H4 (cell line): ENCODE results near the gene CWC22. TPM values are rescaled to one million over a fixed set of nuclear protein-coding genes. Genes with fewer than 3 reads are reported as not detected.
A peak's percentile ranks its signal among the peaks of the same experiment; 100 is the strongest.
"Not testable (repeated sequence)": the region's sequence is repeated elsewhere in the genome, so short reads cannot be mapped to it uniquely, and the experiment has no call there.

ENCODE experiments used
- DNase-seq: peaks from one replicate; pipeline ENCODE4 v3.0.0-alpha.2; 2015; ENCODE audit warnings: low spot score
- total RNA-seq: library from RNA; depleted of rRNA; stranded (reverse); fragments of >200 nt; shearing (Covaris generic); gene quantifications from 2 replicates; pipeline ENCODE4 v1.2.3, GENCODE V29; 2014; rRNA removed

The CWC22 gene
- total RNA-seq, result 8.9 and 10.2 TPM in 2 replicates

DNA sequence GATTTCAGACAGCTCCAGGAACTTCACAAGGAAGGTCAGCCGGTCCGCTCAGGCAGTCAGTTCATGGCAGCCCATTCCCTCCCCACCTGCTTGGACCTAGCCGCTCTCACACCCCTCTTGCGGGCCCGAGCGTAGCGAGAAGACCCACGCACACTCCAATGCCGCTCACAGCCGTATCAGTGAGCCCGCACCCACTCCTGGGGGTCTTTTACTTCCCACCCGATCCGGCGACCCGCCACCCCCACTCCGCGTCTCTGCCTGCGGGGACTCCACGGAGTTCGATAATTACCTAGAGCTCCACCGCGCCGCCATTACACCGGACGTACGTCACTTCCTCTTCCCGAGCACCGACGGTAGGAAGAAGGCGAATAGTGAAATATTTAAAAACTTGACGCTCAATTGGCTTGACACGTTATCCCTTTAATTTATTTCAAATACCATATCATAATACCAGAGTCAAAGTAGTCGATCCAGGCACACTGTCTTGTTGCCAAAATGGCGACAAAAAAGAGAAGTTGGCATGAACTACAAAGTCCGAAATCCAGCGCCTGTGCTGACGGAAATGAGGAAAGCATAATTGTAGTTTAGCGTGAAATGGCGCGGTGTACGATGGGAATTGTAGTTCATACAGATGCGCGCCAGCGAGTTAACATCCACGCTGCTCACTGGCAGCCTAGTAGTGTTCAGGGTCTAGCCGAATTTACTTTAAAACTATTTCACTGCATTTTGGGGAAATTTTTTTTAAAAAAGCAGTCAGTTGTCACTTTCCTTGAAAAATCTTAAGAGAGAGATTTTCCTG lies at the start of gene CWC22:
CWC22 (minus strand) TSS at position 517 of the 799 bp plus-strand sequence. CDS start 13,956 bp downstream, outside the sequence.
- DNase-seq, result peak; percentile 92

DNA sequence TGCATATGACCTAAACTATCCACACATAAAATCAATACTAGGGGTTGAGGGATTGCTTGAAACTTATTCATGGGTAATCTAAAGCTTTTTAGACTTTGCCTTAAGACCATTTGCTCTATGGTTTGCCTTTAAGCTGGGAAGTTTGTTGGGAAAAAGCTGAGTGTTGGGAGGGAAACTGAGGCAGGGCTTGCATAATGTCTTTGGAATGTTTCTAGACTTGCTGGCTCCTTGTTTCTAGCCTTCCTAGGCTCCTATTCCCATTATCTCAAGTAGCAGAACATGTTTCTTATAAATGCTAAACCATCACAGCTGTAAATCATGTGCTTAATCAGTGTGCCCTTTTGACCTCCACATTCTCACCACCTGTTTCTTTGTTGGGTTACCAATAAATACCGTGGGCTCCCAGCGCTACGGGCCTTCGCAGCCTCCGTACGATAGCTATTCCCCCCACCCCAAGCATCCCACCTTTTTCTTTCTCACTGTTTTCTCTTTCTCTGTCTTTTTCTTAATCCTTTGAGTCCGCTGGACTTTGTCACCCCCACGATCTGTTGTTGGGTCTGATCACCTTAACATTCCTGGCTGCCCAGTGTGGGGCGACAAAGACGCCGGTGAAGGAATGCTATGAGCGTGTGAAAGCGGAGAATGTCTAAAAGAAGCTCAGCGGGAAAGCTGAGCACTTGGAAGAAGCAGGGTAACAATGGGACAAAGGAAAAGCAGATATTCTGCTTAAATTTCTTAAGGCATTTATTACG lies 49.4 kb upstream of the CWC22 start:
- no peak for DNase-seq

- DNase-seq, result not testable (repeated sequence)
Observed at GRCh38 chr2:180054576-180054975, 47.5 kb upstream of the CWC22 start.

DNA sequence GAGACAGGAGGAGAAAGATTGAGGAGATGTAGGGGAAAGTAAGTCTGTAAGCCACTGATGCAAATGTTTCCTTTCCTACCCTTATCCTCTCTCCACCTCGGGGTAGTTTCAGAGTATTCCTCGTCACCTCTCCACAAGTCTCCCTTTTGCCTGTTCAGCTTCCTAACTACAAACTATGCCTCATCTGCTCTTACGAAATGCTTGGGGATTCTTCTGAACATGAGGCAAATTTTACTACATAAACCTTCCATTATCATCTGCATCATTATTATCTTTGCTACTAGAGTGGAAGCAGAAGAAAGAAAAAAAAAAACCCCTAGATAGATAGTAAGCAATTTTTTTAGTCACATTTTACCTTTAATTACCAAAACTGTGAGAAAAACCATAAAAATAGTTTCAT lies 43.1 kb upstream of the CWC22 start:
- DNase-seq, result no peak

- no peak for DNase-seq
Observed at GRCh38 chr2:180048251-180048650, 41.2 kb upstream of the CWC22 start.

DNA sequence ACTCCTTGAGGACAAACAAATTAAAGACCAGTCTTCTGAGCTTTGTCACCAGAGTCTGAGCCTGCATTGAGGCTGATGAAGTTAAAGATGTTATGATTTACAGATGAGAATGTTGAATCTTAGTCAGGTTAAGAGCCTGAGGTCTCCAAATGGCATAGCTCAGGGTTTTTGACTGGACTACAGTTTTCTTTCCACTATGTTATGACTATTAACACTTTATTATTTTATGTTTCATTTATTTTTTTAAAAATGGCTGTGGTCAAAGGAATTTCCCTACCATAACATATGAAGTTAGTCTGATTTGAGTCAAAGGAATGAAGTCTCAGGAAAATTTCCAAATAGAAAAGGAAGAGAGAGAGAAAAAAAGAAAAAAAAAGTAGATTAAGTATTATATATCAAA lies 39.7 kb upstream of the CWC22 start:
- no peak for DNase-seq

DNA sequence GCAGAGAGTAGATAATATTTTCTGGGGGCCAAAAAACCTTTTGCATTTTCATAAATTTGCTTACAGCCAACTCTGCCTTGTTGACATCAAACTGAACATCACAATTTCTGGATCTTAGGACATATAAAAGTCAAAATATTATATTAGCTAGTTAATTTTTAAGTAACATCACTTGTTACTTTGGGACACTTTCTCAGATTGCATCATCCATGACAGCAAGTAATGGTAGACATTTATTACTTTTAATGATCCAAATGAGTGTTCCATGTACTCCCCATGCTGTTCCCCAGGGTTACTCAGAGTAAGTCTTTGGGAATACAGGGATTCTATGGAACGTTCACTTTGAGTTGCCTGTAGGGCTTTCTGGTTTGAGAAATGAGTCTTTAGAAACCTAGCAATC lies 39.1 kb upstream of the CWC22 start:
- no peak for DNase-seq

DNA sequence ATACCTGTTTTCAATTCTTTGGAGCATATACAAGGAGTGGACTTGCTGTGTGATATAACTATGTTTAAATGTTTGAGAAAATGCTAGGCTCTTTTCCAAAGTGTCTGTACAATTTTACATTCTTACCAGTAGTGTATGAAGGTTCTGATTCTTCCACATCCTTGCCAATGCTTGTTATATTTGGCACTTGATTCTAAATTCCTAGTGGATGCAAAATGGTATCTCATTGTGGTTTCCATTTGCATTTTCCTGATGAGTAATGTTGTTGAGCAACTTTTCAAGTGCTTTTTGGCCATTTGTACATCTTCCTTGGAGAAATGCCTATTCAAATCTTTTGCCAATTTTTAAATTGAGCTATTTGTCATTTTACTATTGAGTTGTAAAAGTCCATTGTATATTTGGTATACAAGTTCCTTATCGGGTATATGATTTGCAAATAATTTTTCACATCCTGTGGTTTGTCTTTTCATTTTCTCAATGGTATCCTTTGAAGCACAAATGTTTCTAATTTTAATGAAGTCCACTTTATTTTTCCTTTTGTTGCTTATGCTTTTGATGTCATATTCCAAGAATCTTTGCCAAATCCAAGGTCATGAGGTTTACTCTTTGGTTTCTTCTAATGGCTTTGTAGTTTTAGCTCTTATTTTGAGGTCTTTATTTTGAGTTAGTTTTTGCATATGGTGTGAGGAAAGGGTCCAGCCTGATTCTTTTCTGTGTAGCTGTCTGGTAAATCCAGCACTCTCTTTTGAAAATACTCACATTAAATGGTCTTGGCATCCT lies 33.2 kb upstream of the CWC22 start:
- peak; percentile 78 for DNase-seq

DNA sequence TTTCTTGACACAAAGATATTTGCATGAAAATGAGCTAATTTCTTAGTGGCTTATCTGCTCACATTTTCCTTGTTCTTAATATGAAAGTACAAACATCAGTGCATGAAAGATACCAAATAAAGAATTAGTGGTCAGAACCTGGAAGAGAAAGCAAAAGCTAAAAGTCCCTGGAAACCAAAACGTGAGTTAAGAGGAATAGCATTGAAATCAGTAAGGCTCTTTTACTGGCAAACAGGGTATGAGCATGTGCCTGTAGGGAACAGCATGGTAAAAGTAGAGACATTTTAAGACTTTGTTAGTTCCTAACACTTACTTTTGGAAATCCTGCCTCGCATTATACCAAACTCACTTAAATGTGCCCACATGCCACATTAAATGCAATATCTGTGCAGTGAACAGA lies 31.9 kb upstream of the CWC22 start:
- DNase-seq, result no peak

DNA sequence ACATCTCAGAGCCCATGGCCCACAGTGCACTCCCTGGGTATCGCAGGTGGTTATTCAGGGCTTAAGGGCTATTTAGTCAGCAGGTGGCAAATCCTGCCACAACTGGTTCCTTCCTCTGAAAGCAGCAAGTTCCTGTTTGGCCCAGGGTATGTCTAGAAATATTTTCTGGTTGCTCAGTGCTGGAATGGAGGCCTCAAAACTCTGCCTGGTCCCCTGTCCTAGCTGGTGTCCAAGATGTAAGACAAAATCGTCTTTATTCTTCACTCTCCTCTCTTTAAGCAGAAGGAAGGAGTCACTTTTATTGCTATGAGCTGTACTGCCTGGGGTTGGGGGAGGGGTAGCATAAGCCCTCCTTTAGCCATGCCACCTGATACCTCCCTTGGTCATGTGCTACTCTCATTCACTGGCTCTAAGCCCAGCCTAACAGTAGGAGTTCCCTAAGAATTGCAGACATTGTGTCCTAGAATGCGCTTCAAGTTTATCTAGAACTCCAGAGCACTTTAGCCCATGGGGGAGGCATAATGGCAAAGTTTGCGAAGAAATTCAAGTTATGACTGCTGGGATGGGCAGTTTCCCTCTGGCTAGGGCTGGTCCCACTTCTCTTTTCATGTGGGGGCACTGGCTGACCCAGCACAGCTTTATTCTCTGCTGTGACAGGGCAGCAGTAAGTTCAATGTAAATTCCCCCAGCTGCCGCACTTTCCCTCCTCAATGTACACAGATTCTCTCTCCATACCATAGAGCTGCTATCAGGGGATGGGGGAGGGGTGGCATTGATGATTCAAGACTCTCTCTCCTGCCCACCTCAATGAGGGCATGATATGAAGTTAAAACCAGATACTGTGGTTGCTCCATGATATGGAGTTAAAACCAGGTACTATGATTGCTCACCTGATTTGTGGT lies 27.1 kb upstream of the CWC22 start:
- peak; percentile 80 for DNase-seq

DNA sequence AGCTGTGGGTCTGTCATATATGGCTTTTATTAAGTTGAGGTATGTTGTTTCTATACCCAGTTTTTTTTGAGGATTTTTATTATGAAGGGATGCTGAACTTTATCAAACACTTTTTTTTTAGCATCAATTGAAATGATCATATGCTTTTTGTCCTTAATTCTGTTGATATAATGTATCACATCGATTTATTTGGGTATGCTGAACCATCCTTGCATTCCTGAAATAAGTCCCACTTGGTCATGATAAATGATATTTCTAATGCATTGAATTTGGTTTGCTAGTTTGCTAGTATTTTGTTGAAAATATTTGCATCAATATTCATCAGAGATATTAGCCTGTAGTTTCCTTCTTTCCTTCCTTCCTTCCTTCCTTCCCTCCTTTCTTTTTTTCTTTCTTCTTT lies 22.5 kb upstream of the CWC22 start:
- no peak for DNase-seq

DNA sequence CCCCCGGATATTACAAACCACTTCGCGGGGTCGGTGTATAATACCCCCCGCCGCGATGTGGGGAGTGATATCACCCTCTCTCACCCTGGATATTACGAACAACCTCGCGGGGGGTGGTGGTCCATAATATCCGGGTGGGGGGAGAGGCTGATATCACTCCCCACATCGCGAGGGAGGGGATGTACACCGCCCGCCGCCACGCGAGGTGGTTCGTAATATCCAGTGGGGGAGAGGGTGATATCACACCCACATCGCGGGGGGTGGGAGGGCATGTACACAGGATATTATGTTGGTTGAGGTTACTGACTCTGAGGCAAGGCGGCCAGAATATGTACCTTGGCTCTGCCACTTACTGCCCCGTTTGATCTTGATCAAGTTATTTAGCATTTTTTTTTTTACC lies 14.8 kb upstream of the CWC22 start:
- DNase-seq, result no peak

DNA sequence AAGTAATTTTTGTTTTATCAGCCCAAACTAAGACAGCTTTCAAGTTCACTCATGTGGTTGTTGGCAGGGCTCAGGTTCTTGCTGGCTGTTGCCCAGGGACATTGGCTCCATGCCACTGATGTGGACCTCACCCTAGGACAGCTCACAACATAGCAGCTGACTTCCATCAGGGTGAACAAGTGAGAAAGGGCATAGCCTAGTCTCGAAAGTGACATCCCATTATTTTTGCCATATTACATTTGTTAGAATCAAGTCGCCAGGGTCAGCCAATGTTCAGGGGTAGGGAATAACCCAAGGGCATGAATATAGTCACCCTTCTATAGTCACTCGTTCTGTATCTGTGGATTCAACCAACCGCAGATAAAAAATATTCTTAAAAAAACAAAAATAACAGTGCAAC lies 10.7 kb upstream of the CWC22 start:
- DNase-seq, result peak; percentile 54

DNA sequence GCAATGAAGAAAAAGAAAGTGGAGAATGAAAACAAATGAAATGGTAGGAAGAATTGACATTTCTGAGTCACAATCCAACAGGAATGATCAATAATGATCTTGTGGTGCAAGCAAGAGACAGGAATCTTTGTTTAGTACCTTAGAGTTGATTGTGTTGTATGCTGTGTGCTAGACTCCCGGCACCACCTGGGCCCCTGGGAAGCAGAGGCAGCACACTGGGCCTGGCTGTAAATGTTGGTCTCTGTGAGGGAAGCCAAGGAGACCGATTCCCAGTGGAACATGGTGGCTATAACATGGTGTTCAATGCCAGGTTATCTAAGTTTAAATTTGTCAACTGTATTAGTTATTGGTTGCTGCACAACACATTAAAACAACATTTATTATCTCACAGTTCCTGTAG lies 9.8 kb upstream of the CWC22 start:
- no peak for DNase-seq

DNA sequence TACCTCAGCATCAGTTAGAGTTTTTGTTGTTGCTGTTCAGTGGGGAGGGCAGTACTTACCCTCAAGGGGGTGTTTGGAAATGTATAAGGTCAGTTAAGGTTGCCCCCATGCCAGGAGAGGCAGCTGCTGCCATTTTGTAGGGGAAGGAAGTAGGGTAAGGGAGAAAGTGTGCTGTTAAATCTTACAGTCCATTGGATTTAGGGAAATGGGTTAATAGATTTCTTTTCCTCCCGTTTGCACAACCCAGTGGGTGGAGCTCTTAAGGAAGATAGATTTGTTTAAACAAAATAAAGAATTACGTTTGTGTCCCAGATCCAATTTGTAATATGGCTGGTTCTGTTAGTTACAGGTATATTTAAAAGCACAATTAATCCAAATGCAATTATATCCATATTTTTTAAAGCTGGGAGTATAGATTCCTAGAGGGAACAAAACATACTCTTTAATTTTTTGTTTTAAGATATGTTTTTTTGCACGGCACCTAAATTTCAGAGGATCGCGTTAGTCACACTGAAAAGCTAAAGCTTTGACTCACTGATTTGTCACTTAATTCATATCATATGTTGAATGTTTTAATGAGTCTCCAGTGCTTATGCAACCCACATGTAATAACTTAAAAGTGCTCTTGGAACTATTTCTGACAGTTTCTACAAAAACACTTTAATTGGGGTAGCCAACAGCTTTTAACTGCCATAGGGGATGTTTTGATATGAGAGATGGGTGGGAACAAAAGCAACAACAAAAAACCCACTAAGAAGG lies 9.0 kb upstream of the CWC22 start:
- DNase-seq, result no peak

DNA sequence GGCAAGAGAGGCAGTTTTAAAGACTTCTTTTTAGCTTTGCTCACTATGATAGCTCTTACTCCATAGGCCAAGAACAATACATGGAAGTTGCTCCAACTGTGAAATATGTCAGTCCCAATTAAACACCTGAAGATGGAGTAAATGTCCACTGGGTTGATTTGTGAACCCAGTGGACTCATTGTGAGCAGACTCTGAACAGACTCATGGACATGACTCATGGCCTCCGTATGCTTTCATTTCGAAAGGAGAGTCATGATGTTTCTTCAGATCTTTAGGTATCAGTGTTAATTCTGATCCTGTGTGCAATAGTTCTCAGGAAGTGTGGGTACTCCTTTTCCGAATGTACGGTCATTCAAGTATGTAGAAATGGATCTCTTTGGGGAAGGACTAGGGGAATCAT lies 5.4 kb upstream of the CWC22 start:
- DNase-seq, result no peak

DNA sequence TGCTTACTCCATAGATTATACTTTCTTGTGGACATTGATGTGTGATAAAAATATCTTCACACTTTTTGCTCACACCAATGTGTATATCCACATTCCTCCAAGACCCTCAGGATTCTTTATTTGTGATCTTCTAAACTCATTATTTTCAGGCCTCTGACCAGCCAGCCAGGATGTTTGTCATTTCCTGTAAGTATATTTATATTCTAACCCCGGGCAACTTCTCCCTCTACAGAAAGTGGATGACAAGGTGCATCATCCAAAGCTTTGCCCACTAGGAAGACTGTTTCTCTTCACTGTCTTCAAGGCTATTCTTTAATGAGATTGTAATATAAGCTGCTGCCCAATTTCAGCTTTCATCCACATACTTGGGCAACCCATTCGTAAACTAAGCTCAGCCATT lies 3.6 kb upstream of the CWC22 start:
- no peak for DNase-seq

DNA sequence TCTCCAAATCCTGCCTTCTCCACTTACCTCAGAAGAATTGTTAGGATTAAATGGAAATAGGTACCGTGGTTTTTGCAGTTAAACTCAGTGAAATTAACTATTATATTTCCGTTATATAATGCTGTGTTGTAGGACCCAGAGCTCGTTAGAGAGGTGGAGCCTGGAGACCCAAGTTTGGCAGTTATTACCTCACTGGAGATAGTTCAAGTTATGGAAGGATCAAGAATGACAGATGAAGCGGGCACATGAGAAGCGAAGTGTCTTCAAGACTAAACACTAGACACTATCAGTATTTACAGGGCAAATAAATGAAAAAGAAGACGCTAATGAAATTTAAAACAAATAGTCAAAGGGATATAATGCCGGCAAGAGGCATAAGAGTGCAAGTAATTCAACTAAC lies 866 bp downstream of the CWC22 start:
- DNase-seq, result no peak

- DNase-seq, result not testable (repeated sequence)
Observed at GRCh38 chr2:180005465-180005864, 1.6 kb downstream of the CWC22 start.

GRCh38 chr2:180004731-180005130 lies 2.4 kb downstream of the CWC22 start:
- no peak for DNase-seq

GRCh38 chr2:180003559-180003958 lies 3.5 kb downstream of the CWC22 start:
- no peak for DNase-seq
